DMS153 treated with DMSO at 0.1 percent for 48 hours (cell line): ENCODE measurements around the gene DDX4.
"Not testable (repeated sequence)": the region's sequence is repeated elsewhere in the genome, so short reads cannot be mapped to it uniquely, and the experiment has no call there.

Experiments used
- DNase-seq: peaks from one replicate; lab custom pipeline; 2025; ENCODE audit not compliant: unreplicated experiment; lab: John Stamatoyannopoulos, UW

Gene DDX4

DNA sequence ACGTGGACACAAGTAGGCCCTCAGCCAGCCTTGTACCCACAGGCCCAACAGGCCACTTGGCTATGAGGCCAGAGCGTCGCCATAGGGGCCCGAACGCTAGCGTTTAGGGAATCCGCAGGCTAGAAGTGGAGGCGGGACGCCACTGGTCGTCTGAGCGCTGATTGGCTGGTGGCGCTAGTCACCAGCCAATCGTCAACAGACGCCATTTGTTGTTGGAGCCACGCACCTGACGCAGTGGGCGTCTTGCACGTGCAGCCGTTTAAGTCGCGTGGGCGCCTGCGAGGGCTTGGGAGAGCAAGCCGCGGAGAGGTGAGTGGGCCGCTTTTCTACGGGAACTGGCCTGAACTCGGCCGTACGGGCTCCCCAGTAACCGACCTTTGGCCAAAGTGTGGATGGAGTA is at the start of gene DDX4:
TSS of gene DDX4 (plus strand) at position 269 of the 400 bp plus-strand sequence. CDS start 903 bp downstream, outside the sequence.
- no peak for DNase-seq

DNA sequence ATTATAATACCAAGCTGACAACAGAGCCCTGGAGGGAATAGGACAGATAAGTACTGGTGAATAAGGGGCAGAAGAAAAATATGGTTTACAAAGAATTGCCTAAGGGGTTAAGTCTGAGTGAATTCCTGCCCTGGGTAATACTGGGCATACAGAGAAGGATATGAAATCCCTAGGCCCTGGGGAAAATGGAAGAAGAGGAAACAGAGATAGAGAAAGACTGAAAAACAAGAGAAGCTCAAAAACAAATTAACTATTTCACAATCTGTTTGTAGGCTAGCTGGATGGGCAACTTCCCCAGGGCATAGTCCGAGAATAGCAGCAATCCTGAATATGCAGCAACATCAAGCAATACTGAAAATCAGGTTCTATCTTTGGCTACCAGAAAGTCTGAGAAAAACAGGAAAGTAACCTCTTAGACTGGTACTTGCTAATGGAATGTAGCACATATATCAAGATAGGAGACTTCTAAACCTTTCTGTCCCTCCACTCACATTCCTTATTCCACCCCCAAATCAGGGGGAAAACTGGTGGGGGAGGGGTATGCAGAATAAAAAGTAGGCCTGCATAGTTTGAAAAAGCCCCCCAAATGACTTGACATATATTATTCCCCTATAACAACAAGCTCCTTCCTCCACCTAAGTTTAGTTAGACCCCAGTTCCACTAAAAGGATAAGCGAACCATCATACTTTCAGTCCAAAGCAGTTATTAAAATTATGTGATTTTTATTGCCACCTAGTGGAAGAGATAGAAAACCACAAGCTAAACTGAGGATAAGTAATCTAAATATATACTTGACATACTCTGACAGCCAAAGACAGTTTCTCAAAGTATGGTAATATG is 46.4 kb upstream of the DDX4 start:
- DNase-seq: no peak

DNA sequence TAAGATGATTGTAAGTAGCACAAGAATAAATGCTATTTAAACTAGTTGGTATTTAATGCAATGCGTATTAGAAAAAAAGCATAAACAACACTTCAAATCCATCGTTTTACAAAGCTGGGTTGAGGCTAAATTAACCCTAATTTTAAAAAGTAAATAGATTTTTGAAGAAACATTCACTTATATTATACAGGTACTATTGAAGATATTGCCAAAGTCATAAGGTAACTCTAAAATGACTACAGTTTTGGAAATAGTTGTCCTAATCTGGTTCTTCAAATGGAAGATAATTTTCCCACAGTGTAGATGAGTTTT is 45.8 kb upstream of the DDX4 start:
- no peak for DNase-seq

DNA sequence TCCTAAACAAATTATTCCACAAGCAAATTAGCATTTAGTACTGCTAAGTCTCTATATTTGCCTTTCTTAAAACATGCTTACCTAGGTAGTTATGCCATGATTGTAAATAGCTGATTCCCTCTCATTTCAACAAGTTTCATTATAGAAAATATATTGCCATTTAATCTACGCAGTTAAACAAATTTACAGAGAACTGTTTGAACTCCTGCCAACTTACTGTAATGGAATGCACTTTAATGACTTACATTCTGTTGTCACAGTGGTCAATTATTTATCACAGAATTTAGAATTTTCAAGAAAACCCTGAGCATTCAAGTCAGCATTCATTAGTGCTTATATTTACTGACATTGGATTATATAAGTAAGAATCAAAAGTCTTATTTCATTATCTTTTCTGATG is 45.4 kb upstream of the DDX4 start:
- DNase-seq: no peak

DNA sequence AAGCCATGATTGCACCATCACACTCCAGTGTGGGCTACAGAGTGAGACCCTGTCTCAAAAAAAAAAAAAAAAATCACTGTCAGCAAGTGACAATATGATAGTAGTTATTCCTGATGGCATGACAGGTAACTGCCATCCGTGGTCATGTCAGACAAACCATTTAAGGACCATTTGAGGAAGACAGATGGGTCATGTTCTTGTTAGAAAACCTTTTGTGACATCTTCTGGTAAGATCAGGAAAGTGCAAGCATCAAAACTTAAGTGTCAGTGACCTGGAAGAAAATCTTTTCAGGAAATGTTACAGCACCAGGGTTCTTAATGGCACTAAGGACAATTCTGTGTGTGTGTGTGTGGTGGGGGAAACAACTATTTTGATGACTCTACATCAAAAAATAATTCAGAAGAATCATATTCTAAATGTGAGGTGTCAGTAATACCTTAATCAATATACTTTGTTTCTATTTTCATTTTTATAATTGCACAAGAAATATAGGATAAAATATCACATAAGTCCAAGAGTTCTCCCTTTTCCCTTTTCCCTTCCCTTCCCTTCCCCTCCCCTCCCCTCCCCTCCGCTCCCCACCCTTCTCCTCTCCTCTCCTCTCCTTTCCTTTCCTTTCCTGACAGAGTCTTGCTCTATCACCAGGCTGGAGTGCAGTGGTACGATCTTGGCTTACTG is 43.6 kb upstream of the DDX4 start:
- peak; percentile 8 for DNase-seq

DNA sequence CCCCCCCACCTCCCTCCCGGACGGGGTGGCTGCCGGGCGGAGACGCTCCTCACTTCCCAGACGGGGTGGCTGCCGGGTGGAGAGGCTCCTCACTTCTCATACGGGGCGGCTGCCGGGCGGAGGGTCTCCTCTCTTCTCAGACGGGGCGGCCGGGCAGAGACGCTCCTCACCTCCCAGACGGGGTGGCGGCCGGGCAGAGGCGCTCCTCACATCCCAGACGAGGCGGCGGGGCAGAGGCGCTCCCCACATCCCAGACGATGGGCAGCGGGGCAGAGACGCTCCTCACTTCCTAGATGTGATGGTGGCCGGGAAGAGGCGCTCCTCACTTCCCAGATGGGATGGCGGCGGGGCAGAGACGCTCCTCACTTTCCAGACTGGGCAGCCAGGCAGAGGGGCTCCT is 41.2 kb upstream of the DDX4 start:
- DNase-seq: not testable (repeated sequence)

DNA sequence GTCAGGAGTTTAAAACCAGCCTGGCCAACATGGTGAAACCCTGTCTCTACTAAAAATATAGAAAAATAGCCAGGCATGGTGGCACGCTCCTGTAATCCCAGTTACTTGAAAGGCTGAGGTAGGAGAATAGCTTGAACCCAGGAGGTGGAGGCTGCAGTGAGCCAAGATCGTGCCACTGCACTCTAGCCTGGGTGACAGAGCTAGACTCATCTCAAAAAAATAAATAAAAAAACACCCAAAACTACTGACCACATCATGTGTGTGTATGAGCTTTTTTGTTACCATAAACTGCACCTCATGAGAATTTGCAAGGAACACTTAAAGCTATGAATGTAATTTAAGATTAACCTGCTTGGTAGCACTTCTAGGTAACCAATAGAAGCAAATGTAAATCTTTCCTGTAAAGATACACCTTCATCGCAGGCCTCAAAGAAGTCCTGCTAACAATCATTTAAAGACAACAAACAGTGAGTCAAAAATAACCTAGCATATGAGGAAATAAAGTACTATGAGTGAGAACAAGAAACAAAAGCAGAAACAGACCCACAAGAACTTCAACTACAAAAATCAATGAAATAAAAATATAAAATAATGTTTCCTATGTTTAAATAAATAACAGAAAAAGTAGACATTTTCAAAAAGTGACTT is 38.7 kb upstream of the DDX4 start:
- DNase-seq: no peak

DNA sequence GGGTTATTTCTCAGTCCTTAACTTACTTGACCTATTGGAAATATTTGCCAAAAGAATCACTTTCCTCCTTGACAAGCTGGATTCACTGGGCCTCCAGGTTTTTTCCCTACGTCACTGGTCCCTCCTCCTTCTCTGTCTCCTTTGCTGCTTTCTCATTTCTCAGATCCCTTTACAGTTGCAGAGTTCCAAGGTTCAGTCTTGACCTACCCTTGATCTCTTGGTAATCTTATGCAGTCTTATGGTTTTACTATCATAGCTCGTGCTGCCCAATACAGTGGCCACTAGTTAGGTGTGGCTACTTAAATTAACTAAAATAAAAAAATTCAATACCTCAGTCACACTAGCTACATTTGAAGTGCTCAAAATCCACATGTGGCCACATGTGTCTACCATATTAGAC is 37.1 kb upstream of the DDX4 start:
- no peak for DNase-seq

DNA sequence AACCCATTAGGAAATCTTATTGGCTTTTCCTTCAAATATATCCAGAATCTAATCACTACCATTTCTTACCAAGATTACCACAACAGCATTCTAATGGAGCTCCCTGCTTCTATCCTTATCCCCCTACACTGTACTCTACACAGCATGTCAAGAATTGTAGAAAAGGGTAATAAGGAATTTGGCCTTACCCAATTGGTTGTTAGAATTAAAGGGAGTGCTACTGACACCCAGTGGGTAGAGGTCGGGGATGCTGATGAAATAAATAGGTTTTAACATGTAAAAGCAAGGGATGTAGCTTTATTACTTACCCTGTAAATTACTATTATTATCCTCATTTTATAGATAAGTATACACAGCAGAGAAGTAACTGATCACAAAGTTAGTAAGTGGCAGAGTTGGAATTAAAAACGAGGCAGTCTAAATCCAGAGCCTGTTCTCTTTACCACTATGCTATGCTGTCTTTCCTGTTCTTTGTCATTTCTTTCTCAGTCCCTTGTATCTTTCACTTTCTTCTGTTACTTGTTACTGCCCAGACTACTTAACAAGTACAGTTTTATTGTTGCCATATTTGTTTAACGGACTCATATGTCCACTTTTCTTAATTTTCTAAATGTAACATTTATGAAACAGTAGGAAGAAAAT is 36.3 kb upstream of the DDX4 start:
- no peak for DNase-seq

DNA sequence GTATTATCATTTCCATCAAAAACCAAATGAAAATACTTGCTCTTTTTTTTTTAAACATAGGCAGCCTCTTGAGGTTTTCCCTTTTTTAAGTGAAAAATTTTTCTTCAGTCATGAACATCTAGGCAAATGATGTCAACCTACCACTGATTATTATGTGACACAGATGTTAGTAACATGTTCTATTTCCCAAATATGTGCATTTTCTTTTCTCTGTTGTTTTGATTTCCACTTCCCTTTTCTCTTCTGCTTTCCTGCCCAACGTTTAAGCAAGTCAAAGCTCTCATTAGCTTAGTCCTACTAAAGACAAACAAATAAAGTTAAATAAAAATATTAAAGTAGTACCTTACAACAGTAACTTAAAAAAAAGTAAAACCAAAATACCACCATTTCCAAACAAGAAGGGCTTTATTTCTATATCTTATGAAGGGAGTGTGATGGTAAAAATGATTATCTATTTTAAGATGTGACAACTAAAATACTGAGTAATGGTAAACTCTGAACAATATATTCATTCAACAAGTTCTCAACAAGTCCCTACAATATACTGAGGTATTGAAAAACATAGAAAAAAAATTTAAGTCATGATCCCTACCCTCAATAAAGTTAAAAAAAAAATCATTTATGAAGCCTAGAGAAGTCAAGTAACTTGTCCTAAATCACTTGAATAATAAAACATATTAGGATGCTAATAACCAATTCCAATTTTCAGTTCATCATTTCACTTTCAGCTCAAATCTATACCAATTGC is 35.1 kb upstream of the DDX4 start:
- DNase-seq: no peak

DNA sequence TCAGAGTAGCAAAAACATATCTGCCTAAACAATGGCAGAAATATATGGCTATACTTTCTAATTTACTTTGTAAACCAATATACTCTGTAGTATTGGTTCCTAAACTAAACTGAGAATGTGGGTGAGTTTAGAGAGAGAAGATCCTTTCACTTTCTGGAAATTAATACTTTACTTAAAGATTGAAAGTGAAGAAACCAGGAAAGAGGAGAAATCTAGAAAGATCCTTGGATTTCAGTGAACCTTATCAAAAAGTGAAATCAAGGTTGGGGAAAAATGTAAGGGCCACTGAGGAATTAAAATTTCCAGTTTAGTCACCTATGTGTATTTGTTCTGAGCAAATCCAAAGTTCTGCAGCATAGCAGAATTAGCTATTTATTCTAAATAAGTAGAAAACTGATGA is 31.6 kb upstream of the DDX4 start:
- DNase-seq: no peak

DNA sequence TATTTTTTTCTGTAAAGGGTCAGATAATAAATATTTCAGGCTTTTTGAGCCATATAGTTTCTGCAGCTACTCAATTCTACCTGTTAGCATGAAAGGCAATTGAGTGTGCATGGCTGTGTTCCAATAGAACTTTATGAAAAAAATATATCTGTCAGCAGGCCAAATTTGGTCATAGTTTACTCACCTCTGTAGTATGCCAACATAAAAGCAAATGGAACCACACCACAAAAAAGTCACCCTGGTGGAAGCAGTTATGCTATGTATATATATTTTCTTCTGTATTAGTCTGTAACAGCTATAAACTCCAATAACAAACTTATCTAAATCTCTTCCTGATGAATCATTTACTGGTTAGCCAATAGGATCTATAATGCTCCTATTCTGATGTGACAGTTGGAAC is 29.1 kb upstream of the DDX4 start:
- no peak for DNase-seq

DNA sequence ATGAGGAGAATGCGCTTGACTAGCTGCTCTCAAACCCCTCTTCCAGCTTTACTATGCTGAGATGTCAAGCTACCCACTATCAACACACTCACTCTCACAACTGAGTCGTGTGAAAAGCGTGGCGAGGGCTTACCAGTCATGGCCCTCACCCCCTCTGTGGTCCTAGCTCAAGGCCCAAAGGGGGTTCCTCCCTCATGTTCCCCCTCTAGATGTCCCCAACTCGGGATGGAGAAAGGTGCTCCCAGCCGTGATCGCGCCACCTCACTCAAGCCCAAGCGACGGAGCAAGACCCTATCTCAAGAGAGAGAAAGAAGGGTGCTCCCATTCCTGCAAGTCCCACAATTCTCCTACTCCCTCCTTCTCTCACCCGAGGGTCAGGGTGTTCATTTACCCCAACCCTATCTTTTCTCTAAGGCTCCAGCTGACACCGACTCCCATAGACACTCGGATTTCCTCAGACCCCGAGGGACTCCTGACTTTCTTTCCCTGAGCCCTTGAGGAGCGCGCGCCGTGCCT is 26.3 kb upstream of the DDX4 start:
- no peak for DNase-seq

DNA sequence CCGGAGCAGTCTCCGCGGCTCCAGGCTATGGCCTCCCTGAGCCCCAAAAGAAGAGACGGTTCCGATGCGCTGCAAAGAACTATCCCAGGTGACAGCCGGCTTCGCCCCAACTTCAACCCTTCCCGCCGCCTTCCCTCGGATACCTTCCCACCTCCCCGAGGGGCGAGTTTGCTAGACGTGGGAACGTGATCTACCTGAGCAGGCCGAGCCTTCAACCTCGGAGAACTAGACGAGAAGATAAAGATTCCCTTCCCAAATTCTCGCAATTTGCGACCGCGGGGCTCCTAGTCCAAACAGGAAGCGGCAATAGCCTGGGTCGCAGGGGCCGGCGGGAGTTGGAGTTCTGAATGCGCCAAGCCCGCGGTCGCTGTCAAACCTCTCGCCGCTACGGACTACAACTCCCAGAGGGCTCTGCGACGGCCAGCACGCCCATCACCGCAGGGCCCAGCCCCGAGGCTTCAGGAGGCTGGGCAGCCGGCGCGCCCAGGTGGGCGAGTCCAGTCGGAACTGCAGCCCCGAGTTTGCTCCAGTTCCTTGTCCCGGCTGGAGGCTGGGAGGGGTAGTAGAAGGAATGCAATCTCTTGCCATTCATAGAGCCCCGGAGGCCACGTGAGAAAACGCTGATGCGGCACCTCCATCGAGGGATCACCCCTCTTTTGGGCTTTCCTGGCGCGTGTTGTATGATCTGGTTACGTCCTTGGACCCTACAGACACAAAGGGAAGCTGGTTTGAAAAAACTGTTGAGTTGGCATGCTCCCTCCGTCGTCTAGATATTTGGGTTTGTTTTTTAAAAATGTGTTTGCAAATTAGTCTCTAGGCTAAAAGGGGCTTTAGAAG is 25.6 kb upstream of the DDX4 start, which contains the start of gene SLC38A9:
TSS of gene SLC38A9 (minus strand) at position 302 of the 837 bp plus-strand sequence. CDS start 14,366 bp downstream, outside the sequence.
- peak; percentile 43 for DNase-seq

DNA sequence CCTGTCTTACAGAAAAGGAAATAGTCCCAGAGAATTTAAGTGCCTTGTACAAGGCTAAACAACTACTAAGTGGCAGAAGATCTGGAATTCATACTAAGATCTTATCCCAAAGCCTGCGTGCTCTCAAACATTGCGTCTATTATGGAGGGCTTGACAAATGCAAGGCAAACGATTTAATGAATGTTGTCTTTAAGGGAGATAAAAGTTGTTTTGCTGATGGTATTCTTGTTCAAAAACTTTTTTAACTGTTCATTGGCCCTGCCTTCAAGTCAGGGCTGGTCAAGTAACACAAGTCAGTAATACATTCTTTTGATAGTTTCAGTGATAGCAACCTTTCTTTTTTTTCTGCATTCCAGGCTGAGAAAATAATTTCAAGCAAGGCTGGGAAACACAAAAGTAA is 24.0 kb upstream of the DDX4 start:
- no peak for DNase-seq

DNA sequence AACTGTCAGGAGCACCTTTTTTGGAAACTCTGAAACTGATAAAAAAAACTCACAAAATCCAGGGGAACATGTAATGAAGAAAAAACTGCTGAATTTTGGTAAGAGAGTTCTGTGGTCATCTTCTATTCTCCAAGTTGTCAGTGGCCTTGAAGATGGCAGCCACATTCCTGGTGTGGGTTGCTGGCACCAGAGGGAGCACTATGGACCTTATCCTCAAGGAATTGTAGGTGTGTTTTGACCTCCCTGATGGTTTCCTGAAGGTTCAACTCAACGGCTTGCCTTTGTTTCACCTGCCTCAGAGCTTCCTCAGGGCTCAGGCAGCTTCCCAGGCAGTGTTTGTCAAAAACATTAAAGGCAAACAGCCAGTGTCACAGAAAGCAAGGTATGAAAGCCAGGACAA is 23.5 kb upstream of the DDX4 start:
- DNase-seq: no peak

DNA sequence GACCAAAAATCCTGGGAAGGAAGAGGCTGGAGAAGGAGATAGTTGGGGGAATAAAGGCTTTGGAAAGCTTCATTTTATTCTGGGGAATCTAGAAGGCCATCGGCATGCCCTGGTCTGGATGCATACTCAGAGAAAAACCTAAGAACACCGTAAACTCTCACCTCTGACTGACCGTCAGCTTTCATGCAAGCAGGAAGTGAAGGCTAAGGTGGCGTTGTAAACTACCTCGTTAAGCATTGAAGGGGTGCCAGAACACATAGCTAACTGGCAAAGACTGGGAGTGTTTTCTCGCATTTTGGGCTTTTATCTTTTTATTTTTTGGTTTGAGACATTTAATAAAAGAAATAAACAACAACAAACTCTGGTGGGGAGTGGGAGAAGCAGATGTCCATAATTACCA is 23.1 kb upstream of the DDX4 start:
- no peak for DNase-seq

DNA sequence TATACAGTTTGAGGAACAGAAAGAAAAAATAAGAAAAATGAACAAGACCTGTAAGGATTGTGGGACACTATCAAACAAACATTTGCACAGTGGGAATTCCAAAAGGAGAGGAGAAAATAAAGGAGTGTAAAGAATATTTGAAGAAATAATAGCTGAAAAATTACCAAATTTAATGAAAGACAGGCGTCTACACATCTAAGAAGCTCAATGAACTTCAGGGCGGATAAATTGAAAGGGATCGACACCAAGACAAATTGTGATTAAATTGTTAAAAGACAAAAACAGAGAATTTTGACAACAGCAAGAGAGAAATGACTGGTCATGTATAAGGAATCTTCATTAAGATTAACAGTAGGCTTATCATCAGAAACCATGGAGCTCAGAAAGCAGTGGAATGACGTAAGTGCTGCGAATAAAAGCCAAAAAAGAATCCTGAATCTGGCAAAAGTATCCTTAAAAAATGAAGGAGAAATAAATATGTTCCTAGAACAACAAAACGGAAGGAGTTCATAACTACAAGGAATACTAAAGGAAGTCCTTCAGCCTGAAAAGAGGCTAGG is 22.3 kb upstream of the DDX4 start:
- DNase-seq: no peak

DNA sequence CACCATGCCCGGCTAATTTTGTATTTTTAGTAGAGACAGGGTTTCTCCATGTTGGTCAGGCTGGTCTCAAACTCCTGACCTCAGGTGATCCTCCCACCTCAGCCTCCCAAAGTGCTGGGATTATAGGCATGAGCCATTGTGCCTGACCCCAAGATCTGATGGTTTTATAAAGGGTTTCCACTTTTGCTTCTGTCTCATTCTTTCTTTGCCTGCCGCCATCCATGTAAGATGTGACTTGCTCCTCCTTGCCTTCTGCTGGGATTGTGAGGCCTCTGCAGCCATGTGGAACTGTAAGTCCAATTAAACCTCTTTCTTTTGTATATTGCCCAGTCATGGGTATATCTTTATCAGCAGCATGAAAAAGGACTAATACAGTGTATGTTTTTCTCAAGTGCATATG is 18.8 kb upstream of the DDX4 start:
- not testable (repeated sequence) for DNase-seq
